GM10847 (cell line): ENCODE measurements around the gene CTNNA3.

Source experiments
- POLR2A ChIP-seq: IDR thresholded peaks from 2 replicates; pipeline ENCODE4 v1.6.1; 2011; ENCODE audit not compliant: insufficient read length; ENCODE audit errors: extremely low read depth

The CTNNA3 gene

DNA sequence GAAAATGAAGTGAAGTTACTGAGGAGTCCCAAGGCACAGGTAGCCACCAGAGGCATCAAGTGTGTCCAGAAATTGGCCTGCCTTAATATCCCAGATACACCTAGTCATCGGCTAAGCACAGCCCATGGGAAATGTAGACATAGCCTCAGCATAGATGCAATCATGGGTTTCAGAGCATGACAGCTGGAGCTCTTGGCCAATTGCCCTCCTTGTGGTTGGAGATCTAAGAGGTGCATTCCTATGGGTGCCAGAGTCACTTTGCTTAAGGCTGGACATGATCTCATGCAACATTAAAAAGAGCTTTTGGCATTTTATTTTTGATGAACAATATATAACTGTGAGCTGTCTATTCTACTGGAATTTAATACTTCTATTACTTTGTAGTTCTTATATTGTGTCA lies 1528.2 kb downstream of the CTNNA3 start:
- TF ChIP-seq POLR2A: no peak

DNA sequence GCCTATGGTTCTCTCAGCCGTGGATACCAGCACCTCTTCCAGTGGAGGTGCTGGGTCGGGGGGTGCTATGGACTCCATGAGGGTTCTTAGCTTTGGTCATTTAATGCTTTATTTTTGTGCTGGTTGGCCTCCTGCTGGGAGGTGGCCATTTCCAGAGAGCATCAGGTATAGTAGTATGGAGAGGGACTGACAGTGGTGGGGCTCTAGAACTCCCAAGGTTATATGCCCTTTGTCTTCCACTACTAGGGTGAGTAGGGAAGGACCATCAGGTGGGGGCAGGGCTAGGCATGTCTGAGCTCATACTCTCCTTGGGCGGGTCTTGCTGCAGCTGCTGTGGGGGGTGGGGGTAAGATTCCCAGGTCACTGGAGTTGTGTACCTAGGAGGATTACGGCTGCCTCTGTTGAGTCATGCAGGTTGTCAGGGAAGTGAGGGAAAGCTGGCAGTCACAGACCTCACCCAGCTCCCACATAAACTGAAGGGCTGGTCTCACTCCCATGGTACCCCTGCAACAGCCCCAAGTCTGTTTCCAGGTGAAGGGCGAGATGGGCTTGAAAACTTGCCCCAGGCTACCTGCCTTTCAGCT lies 1533.3 kb downstream of the CTNNA3 start:
- no peak for TF ChIP-seq POLR2A

DNA sequence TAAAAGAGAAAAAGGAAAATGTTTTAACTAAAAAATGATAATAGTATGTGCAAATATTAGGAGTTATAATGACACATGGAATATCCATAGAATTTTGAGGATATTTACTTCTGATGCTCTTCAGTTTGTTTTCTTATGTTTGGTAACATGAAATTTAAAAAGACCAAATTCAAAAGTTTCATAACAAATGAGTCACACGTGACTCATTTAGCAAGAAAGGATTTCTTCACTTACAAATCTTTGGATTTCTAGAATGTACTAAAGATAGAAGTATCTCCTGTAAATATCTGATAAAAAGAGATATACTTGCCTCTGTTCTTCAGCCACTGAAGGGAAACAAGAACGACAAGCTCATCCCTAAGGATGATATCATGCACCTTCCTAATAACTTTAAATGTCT lies 1544.6 kb downstream of the CTNNA3 start:
- no peak for TF ChIP-seq POLR2A

DNA sequence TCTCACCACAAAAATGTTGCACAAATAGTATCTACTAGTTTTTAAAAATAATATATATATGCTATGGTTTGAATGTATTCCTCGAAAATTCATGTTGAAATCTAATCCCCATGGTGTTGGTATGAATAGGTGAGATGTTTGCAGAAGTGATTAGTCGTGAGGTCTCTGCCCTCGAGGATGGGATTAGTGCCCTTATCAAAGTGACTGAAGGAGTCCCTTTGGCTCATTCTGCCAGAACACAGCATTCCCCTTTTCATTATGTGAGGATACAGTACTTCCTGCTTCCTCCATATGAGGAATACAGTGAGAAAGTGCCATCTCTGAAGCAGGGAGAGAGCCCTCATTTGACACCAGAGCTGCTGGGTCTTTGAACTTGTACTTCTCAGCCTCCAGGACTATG lies 1547.7 kb downstream of the CTNNA3 start:
- no peak for TF ChIP-seq POLR2A

DNA sequence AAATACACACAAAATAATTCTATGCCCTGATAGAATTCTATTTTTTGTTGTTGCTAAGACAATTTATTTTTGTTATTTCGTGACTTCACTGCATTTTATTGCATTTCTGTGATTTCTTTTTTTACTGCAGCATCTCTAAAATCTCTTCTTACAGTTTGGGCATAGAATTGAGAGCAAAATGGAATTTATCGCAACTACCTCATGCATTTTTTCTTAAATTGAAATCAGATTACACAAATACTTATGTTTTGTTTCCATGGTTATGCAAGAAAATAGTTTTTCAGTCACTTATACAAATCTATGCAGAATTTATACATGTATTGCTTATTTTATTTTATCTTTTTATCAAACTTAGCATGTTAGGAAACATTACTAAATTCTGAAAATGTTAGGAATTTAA lies 1552.0 kb downstream of the CTNNA3 start:
- no peak for TF ChIP-seq POLR2A

DNA sequence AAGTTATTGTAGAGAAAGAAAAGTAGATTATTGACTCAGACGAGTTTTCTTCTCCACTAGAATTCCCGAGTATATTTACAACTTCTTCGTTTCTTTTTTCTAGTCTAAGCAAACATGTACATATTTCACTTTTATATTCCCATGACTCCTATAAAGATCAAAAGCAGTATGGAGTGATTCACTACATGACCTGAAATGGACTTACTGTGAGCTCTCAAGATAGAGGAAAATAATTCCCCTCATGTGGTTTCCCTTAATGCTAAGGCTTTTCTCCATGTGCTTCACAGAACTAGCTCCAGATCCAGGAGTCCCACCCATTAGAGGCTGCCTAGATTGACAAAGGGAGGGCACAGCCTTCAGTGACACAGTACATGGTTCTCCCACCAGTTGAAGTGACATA lies 1593.2 kb downstream of the CTNNA3 start:
- TF ChIP-seq POLR2A: no peak

DNA sequence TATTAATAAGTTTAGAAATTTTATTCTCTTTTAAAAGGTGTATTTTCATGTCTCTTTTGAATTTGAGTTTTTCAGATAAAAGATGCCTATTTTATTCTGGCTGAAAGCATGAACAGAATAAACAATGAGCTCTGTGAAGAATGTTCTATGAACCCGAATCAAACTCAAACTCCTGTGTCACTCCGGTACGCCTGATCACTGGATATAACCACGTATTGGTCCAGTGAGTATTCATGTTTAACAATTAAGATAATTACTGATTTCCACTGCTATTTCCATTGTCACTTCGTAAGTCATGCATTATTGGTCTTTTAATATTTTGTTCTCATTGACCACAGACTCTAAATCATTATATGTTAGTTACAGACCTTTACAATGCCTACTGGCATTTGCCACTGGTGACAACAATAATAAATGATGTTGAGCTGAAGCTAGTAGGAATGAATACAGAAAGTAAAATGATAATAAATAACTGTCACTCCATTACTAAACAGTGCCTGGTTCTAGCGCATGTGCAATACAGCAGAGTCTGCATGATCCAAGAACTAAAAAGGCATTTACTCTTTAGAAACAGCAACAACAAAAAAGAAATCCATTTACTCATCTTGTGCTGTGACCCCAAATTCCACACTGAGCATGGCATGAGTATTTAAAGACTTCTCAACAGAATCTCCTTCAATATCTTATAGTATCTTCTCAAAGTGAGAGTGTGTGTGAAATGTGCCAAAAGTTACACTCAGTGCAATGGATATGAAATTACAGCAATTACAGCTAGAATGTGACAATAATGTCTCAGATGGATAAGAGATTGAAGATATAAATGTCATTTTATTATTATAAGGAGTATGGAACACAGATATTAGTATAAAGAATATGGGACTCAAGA lies 1597.2 kb downstream of the CTNNA3 start:
- TF ChIP-seq POLR2A: no peak

DNA sequence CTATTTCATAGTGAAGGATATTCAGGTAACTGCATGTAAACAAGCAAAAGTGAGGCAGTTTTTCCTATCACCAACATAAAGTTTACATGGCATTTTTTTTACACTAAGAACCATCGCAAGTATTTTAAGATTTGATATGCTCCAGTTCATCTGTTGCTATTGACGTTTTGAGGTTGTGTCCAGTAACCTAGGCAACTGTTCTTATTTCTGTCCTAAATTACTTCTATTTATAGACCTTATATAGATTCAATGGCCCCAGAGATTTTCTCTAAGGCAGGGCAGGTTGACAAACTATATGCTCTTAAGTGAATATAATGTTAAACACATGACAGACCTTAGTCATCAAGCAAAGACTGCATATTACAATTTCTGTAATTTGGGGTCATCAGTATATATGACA lies 1600.4 kb downstream of the CTNNA3 start:
- TF ChIP-seq POLR2A: no peak

DNA sequence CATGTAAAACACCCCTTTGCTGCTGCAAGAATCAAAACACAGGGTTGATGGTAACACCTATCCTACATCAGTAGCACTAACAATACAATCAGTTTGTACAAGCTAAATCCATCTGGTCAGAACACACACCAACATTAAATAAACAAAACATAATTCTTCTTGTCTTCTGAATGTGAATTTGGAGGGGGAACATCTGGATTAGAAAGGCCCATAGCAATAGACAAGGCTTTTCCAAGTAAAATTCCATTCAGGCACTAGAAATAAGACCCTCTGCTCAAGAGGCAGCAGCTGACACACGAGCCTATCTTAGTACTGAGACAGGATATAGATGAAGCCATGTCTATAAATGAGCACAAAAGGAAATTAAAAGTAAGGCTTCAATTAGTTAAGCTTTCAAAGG lies 1610.1 kb downstream of the CTNNA3 start:
- TF ChIP-seq POLR2A: no peak

DNA sequence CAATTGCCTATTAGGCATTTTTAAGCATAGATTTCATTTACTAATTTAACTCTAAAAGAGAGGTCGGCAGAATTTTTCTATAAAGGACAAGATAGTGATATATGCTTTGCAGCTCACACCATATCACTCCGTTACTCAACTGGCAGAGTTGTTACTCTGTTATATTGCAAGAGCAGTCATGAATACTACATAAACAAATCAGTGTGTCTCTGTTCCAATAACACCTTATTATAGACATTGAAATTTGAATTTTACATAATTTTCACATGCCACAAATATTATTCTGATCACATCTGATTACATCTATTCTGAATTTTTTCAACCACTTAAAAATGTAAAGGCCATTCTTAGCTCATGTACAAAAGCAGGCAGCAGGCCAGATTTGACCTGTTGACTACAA lies 1624.1 kb downstream of the CTNNA3 start:
- TF ChIP-seq POLR2A: no peak

DNA sequence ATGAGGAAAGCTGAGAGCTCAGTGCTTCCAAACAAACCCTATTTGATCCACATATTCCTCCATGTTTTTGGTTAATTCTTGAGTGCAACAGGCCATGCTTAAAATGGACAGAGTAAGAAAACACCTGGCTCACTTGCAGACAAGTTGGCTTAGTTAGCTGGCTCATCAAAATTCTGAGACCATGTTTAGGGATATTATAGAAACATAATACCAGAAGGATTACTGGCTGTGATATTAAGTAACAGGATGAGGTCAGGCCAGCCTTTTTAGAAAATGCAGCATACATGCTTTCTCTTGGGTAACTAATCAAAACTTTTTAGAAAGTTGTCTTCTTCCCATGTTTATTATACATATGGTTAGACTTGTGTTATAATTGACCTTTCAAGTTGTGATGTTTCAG lies 1637.4 kb downstream of the CTNNA3 start:
- TF ChIP-seq POLR2A: no peak

DNA sequence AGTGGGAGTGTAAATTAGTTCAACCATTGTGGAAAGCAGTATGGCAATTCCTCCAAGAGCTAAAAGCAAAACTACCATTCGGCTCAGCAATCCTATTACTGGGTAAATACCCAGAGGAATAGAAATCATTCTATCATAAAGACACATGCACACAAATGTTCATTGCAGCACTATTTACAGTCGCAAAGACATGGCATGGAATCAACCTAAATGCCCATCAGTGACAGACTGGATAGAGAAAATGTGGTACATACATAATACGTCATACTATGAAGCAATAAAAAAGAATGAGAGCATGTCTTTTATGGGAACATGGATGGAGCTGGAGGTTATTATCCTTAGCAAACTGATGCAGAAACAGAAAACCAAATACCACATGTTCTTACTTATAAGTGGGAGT lies 1646.7 kb downstream of the CTNNA3 start:
- no peak for TF ChIP-seq POLR2A

DNA sequence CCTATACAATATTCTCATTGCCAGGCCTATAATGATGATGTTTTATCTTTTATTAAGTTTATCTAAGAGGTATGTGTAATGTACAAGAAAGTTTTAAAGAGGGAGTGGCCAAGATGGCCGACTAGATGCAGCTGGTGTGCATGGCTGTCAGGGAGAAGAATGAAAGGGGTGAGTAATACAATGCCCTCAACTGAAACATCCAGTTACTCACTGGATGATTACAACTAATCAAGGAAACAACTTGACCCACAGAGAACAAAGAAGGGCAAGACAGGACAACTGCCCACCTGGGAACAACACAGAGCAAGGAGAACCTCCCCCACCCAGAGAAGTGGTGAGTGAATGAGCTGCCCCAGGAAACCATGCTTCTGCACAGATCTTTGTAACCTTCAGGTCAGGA lies 1650.1 kb downstream of the CTNNA3 start:
- TF ChIP-seq POLR2A: no peak

DNA sequence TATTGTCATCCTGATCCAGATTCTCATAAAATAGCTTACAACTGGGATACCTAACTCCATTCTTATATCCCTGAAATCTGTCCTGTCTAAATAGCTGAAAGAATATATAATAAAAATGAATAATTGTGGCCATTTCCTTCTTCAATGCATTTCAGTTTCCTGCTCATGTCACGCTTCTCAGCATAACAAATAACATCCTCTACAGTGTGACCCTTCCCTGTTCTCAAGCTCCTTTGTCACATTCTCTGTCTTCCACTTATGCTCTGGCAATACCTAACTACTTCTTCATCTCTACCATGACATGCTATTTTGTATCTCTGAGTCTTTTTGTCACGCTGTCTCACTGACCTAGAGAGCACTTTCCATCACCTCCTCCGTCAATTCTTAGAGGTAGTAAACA lies 1654.2 kb downstream of the CTNNA3 start:
- TF ChIP-seq POLR2A: no peak

DNA sequence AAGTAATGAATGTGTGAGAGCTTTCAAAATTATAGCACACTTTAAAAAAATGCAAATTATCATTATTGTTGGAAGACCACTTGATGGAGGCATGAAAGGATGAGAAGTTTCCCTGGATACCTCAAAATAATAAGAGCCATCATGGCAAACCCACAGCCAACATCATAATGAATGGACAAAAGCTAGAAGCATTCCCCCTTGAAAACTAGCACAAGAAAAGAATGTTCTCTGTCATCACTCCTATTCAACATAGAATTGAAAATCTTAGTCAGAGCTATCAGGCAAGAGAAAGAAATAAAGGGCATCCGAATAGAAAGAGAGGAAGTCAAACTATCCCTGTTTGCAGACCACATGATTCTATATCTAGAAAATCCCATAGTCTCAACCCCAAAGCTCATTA lies 1657.4 kb downstream of the CTNNA3 start:
- TF ChIP-seq POLR2A: no peak

DNA sequence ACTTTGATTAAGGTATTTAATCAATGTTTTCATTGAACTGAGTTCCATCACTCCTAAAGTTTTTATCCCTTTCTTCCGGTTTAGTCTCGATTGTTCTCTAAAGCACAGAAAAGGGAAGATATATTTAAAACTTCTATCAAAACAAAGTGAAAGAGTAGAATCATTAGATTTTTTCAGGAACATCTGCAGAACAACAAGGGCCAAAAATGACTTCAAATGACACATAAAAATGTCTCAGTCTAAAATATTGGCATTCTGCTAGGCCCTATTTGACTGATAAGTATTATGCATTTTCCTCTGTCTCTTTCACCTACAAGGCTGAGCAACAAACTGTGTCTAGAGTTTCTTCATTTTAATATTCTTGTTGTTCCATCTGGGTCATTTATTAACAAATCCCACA lies 1669.7 kb downstream of the CTNNA3 start:
- no peak for TF ChIP-seq POLR2A

DNA sequence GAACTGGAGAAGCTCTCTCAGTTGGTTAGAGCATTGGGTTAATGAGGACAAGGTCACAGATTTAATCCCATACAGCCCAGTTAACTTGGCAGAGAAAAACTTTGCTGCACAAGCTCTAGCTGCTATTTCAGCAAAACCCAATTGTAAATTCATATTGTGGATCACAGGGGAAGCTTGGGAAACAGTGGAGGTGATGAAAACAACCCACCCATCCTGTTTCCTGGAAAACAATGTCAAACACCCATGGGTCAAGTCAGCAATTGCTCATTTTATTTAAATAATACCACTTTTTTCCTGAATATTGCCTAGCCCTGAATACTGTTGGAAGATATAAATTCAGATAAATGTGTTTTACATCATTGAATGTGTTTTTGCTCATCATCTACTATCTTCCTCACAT lies 1670.8 kb downstream of the CTNNA3 start:
- no peak for TF ChIP-seq POLR2A
